Forelimb muscle (tissue), 1 donor: ENCODE results near the gene TOPBP1. TPM values are rescaled to one million over a fixed set of nuclear protein-coding genes. Genes with fewer than 3 reads are reported as not detected.
"Not testable (repeated sequence)": the region's sequence is repeated elsewhere in the genome, so short reads cannot be mapped to it uniquely, and the experiment has no call there.

Experiments
- DNase-seq: peaks from one replicate; pipeline ENCODE4 v3.0.0-alpha.2; 2013; ENCODE audit warnings: low read depth
- polyA plus RNA-seq: library from polyadenylated mRNA; unstranded; fragments of 120-200 nt; gene quantifications from one replicate; pipeline ENCODE4 v1.2.1, GENCODE V29; 2013; ENCODE audit not compliant: insufficient read length

TOPBP1 gene
- 25.1 TPM for polyA plus RNA-seq

DNA sequence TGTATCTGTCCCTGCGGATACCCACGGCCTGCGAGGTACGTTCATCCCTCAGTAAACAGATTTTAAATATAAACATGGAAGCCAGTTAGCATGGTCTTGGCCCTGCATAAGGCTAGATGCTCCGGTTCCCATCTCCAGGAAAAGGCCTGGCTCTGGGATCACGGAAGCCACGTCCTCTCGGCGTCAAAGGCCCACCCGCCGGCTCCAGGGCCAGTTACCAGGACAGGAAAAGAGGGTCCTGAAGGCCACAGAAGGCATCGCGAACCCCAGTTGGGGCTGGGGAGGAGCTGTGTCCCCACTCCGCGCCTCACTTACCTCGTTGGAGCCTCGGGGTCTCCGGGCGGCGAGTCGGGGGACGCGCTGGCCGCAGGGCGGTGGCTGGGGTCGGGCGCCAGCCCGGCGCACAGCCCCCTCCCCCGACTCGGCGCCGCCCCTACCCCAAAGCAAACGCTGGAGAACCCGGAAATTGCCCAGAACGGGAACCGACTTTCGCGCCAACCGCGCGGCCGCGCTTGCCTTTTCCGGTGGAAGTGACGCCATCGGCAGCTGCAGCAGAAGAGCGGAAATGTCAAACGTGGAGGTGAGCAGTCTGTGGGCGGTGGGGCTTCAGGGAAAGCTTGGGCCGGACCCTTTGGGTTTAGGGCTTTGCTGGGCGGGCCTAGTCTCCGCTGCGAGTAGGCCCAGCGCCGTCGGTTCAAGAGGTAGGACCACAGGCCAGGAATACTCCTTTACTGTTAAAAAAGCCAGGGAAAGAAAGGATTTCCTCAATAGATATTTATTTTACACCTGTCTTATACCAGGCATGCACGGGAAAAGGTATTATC, at the start of gene TOPBP1:
Gene TOPBP1, minus strand, starts transcription at position 488 of the 824 bp plus-strand sequence. CDS start 814 bp downstream, outside the sequence.
- peak; percentile 81 for DNase-seq

DNA sequence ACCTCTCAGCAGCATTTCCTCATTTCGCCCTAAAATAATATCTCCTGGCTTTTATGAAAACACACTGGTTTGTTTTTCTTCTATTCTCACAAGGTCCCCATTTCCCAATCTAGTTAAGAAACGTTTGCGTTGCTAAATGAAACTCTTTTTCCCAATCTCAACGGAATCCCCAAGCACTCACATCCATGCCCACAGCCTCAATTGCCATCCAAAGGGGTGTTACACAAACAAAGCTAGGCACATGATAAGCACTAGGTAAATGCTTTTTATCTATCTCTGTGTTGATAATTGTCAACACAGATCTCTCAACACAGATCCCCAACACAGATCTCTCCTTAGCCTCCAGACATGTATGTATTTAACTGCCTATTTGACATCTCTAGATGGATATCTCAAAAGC, 49.3 kb upstream of the TOPBP1 start:
- no peak for DNase-seq

DNA sequence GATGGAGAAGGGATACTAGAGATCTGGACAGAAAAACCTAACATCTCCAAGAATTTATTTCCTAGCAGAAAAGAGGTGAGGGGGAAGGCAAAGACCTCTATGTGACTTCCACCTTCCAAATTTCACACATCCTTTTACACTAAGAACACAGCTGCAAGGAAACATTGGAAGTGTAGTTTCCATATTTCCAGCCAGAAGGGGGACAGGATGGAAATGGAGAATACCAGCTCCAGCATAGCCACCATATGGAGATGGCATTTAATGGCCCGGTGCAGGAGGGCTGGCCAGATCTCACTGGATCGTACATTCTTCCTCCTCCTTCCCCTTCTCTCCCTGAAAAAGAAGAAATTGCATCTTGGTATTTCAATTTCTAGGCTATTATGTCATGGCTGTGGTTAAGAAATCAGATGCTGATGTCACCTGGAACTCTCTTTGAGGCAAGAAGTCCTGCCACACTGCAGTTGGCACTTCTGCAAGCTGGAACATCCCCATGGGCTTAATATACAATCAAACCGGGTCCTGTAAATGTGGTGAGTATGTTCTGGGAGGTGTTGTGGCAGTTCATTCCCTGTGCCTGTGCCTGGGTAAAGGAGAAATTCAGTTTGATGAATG, 47.5 kb upstream of the TOPBP1 start:
- DNase-seq, result no peak

DNA sequence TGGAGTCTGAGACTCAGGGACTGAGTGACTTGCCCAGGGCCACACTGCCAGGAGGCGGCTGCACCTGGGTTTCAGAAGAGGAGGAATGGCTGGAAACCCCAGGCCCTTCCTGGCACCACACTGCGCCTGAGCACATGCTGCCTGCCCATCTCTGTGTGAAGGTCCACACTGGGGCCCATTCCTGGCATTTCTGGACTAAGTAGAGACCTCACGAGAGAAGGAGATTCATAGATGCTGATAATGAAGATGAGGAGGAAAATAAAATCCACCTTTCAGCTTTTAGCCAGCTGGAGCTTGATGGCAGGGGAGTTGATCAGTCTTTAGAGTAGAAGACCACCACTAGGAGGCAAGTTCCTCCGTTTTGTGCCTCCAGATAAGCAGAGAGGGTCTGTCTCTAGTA, 44.3 kb upstream of the TOPBP1 start:
- DNase-seq, result no peak

DNA sequence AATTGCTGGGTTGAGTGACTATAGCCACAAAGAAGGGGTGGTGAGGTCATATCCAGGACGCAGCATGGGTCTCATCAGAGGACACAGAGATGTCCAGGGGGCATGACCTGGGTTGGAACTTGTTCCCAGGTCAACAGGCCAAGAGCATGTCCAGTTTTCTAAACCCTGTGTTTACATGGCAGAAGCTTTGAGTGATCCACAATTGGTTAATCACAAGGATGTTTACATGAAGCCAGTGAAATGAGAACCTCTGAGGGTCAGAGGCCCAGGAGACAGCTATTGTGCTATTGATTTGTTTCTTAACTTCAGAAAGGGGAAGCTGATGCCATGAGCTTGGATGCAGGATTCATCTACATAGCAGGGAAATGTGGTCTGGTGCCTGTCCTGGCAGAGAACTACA, 42.2 kb upstream of the TOPBP1 start:
- DNase-seq, result no peak

DNA sequence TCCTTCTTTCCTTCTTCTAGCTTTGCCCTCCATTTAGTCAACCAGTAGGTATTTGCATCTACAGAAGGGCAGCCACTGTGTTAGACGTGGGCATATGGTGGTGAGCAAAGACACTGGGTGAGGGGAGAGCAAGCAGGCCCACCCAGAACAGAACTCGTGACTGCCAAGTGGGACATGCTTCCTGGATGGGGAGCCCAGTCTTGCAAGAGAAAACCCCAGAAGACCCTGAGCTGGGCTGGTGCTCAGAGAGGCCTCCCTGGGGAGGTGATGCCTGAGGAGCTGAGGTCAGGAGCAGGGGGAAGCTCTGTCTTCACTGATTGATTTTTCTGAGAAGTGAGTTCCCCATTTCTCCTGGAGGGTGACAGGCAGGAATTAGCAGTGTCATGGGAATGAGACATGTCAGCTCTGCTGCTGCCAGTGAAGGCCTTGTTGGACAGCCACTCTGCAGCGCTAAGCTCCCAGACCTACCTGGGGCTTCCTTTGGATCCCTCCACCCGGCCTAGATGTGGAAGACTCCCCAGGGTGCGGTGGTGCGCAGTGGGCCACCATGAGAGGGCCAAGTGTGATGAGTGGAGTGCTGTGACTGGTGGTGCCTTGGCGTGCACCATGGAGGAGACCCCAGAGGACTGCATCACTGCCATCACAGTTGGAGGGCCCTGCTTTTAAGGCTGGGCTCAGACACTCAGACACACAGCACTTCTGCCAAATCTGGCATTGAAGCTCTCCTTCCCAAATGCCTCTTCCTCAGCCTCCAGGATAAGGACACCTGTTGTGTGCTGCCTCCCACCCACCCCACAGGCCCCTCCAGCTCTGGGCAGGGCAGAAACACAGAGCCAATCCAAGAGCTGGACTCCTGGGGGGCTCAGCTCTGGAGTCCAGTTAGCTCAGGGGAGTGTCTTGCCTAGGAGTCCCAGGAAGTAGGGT, 40.0 kb upstream of the TOPBP1 start:
- DNase-seq, result no peak

DNA sequence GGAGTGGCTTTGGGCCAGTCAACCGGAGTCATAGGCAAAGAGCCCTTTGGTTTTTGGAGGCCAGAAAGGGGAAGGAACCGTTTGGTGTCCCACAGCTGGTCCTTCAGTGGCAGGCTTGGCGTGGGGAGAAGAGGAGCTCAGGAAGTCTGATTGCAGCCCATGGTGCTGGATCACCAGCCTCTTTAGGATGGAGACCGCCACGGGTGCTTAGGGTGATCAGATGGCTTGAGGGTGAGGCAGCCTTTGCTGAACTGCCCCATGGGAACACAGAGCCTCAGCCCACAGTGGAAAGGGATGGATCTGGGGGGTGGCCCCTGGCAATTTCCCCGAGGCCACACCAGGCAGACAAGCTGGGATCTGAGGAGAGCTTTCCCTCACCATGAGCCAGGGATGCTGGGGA, 38.6 kb upstream of the TOPBP1 start:
- no peak for DNase-seq

DNA sequence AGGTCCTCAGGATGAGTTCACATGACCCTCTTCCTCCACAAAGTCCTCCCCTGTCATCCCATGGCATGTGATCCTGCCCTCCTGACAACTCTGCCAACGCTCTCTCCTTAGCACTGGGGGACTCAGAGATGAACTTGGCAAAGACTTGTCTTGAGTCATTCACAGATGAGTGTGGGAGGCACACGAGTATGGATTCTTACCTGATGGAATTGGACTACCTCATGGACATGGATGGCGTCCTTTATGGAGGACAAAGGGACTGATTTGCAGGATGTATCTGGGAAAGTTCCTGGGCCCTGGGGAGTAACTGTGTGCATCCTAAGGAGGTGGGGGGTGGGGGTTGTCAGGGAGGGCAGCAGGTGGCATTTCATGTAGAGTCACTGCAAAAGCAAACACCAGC, 38.2 kb upstream of the TOPBP1 start:
- no peak for DNase-seq

DNA sequence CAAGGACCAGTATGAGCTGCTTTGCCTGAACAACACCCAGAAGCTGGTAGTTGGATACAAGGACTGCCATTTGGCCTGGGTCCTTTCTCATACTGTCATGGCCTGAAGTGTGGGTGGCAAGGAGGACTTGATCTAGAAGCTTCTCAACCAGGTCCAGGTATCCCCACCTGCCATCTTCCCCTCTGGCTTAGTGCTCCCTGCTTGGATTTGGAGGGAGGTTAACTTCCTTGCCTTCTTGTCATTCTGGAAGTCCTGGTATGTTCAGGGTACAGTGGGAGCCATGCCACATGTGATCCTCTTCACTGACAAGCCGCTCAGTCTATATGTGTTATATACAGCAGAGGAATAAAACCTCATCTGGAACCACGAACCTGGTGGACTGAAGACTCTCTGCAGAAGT, 37.7 kb upstream of the TOPBP1 start:
- no peak for DNase-seq

DNA sequence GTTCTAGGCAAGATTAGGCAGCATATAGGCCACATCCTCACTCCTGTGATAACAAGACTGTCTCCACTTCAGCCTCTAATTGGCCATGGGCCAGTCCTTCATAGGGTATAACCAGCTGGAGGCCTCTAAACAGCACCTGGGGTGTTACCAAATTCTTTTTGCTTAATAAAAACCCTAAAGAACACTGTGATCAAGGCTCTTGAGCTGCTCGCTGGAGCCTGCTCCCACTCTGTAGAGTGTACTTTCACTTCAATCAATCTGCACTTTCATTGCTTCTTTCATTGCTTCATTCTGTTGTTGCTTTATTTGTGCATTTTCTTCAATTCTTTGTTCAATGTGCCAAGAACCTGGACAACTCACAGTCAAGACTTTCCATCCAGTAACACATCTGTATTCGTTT, 36.2 kb upstream of the TOPBP1 start:
- no peak for DNase-seq

DNA sequence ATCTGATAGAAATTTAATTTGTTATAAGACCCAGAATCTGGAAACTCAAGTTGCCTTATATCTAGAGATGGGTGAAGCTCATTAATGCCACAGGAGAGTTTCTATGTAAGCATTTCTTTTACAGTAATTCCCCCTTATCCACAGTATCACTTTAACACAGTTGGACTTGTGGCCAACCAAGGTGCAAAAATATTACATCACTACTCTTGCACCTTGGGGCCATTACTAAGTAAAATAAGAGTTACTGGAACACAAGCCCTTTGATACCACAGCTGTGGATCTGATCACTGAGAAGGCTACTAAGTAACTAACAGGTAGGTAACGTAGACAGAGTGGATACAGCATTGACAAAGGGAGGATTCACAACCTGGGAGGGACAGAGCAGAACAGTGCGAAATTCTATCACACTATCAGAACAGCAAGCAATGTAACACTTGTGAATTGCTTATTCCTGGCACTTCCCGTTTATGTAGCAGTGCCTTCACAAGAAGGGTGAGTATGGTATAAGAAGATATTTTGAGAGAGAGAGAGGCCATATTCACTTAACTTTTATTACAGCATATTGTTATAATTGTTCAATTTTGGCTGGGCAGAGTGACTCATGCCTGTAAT, 33.9 kb upstream of the TOPBP1 start:
- no peak for DNase-seq

DNA sequence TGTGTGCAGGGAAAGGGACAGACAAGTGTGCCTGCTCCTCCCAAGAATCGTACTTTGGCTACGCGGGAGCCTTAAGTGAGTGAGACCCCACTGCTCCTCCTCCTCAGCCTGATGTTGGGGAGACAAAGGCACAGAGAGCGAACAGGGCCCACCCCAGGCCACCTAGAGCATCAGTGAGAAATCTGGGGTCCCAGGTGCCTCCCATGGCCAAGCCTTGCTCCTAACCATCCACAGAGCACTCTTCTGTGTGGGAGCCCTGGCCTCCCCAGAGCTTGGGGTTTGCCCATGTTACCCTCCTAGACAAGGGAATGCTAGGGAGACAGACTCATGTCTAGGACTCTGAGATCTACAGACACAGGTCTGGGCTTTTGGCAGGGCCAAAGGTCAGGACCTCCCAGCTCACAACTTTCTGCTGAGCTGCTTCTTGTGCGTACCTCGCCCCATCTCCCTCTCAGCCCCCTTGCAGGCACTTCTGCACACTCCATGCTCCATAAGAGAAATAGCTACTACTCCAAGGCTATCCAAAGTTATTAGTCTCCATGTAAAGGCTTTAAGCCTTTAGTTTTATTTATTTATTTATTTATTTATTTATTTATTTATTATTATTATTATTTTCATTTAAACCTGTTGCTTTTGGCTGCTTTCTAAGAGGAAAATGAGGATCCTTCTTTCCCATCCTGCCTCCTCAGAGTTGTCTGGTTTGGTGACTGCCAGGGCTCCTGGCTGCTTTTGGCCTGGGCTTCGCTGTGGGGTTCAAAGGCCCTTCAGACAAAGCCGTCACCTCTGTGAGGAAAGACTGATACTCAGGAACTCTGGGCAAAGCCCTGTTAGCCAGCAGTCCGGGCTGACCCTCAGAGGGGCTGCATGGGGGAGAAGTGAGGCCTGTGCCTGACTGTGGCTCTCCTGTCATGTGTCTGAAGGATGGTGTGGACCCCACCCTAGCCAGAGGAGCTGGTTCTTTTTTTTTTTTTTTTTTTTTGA, 32.8 kb upstream of the TOPBP1 start:
- DNase-seq, result no peak

DNA sequence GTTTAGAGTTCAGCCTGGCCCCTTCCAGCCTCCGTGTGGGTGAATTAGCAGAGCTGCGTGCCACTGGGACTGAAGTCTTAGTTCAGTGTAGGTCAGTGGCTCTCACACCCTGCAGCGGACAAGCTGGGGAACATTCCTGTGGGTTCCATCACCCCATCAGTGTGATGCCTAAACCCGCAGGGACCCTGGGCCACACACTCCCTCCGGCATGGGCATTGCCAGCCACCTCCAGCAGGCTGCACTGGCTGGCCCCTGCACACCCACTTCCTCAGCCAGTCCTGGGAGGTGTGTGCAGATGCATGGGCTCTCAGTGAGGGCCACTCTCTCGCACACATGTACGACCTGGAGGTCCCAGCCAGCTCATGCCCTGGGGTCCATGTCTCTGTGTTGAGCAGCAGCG, 32.1 kb upstream of the TOPBP1 start:
- no peak for DNase-seq

DNA sequence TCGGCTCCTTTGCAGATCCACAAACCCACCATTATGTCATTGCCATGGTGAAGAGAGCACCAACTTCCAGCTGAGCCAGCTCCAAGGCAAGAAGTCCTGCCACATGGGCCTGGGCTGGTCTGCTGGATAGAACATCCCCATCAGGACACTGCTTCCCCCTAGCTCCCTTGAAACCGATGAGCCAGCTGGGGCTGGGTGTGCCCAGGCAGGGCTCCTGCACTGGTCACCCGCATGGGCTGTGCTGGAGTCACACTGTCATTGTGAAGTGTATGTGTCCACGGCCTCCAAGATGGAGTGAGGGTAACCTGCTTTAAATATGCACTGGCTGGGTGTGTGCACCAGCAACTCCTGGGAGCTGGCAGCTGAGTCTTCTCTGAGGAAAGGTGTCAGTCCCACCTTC, 31.0 kb upstream of the TOPBP1 start:
- no peak for DNase-seq

DNA sequence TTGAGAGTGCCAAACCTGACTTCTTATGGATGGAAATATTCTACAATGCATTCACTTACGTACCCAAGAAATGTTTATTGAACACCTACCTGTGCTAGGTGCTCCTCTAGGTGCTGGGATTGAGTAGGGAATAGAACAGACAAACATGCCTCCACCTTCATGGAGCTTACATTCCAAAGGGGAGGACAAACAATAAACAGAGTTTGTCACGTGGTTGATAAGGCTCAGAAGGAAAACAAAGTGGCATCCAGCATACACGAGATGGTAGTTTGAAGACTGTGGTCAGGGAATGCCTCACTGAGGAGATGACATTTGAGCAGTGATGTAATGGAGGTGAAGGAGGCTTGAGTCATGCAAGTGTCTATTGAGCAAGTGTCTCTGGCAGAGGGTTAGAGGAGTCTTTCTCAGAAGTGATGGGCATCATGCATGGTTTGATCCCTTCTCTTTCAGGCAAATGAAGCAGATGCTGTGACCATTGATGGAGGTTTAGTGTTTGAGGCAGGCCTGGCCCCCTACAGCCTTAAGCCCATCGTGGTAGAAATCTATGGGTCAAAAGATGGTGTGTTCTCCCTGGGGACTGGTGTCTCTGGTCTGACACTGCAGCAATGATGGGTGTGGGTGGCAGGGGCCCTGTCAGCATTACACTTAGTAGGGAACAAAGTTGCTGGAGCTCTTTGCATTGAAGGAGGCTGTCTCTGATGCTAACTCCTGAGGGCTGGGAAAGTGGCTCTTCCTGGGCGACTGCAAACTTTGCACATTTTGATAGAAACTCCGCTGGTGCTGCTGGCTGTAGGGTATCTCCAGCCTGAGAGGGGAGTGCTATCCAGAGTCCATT, 29.7 kb upstream of the TOPBP1 start:
- no peak for DNase-seq

DNA sequence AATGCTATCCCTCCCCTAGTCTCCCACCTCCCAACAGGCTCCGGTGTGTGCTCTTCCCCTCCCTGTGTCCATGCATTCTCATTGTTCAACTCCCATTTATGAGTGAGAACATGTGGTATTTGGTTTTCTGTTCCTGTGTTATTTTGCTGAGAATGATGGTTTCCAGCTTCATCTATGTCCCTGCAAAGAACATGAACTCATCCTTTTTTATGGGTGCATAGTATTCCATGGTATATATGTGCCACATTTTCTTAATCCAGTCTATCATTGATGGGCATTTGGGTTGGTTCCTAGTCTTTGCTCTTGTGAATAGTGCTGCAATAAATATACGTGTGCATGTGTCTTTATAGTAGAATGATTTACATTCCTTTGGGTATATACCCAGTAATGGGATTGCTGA, 16.3 kb upstream of the TOPBP1 start:
- DNase-seq, result not testable (repeated sequence)

DNA sequence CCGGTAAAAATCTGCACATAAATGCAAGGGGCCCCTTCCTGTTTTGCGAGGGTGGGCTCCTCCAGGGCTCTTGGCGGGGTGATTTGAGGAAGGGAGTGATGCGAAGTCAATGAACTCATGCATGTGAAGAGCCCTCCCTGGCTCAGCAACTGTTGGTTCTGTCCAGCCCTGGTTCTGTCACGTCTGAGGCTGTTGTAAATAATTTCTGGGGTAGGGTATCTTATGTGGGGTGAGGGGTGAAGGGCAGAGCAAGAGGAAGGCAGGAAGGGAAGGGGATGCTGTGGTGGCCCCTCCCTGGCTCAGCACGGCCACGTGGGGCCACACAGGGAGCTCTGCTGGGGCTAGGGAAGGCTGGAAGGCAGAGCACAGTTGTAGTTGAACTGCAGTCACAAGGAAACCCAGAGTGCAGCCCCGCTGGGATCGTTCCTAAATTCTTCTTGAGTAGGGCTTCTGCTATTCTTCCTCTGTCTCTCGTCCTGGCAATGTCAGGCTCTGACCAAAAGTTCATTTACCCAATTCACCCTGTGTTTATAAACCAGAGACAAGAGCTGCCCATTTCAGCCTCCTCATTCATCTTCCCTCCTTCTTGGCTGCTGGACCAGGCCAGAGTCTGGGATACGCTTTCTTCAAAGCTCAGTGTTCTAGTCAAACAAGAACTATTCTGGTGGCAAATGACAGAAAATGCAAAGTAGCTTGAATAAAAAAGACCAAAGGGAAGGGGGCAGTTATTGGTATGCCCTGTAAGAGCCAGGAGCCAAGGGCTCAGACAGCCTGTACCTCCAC, 14.8 kb upstream of the TOPBP1 start:
- DNase-seq, result no peak

DNA sequence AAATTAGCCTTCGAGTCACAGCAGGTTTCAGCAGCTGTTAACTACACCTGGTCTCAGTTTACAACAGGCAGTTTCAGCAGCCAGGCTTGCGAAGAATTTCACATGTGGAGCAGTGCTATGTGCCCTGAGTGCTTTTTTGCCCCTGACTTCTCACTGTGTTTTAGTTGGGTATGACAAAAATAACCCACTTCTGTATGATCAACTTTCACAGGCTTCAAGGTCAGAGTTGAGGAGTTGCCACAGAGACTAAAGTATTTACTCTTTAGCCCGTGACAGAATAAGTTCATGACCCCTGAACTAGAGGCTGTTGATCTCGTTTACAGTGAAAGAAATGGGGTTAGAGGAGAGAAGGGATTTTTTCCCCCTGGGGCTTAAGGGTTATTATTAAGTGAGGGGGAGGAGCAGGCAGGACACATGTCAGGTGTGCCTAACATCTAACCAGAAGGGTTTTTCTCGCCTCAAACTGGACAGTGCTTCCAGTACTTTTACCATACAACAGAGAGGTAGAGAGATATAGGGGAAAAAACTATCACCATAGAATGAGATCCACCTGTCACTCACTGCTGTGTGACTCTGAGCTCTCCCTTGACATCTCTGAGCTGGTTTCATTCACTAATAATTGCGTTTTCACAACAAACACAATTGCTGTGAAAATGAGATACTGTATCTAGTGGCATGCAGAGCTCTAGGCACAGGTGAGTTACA, 14.0 kb upstream of the TOPBP1 start:
- no peak for DNase-seq
